ENCODE data around the gene TSC22D2.

The TSC22D2 gene

GRCh38 chr3:150372320-150372719 lies 35.8 kb upstream of the TSC22D2 start:
- WGBS, 2 experiments (ENCODE audit: insufficient coverage in 2 of 2): 100% methylated on average over 1 of the region's 2 CpGs; no CpG with 5 or more reads in 1 of the 2 experiments
- H3K9me3 ChIP-seq (ENCODE audit: control insufficient read depth, low read length): no peaks in the 10 kb centered on the region
- peaks cover 33% of the 10 kb centered on the region for H3K4me1 ChIP-seq (ENCODE audit: control insufficient read depth, insufficient read depth, low read length, poor library complexity, severe bottlenecking)
- no peaks in the 10 kb centered on the region for H3K36me3 ChIP-seq (ENCODE audit: control insufficient read depth, insufficient read depth, low read length)
- H3K4me3 ChIP-seq (ENCODE audit: extremely low read depth, insufficient read depth, low read length, poor library complexity, severe bottlenecking): no peak overlapping the region
- H3K27ac ChIP-seq (ENCODE audit: low read depth, low read length, severe bottlenecking): peak overlapping the region; percentile 95

- H3K27ac ChIP-seq (ENCODE audit: low read depth, low read length, severe bottlenecking): peak overlapping the region; percentile 95
Observed at GRCh38 chr3:150372722-150373121, 35.4 kb upstream of the TSC22D2 start.

GRCh38 chr3:150373234-150373875 lies 34.7 kb upstream of the TSC22D2 start:
- no peak overlapping the region for H3K4me3 ChIP-seq (ENCODE audit: extremely low read depth, insufficient read depth, low read length, poor library complexity, severe bottlenecking)
- H3K9me3 ChIP-seq (ENCODE audit: control insufficient read depth, low read length): no peaks in the 10 kb centered on the region
- no peak overlapping the region for H3K27ac ChIP-seq (ENCODE audit: low read depth, low read length, severe bottlenecking)
- no CpG with 5 or more reads among the region's 4 CpGs for WGBS, 2 experiments (ENCODE audit: insufficient coverage in 2 of 2)
- H3K36me3 ChIP-seq (ENCODE audit: control insufficient read depth, insufficient read depth, low read length): no peaks in the 10 kb centered on the region
- peaks cover 33% of the 10 kb centered on the region for H3K4me1 ChIP-seq (ENCODE audit: control insufficient read depth, insufficient read depth, low read length, poor library complexity, severe bottlenecking)

More at GRCh38 chr3:150372722-150373121, 35.4 kb upstream of the TSC22D2 start:
- Histone ChIP-seq H3K4me3 (ENCODE audit: extremely low read depth, insufficient read depth, low read length, poor library complexity, severe bottlenecking) (no peak overlapping the region), H3K4me1 (ENCODE audit: control insufficient read depth, insufficient read depth, low read length, poor library complexity, severe bottlenecking) (peaks cover 33% of the 10 kb centered on the region), H3K9me3 (ENCODE audit: control insufficient read depth, low read length) (no peaks in the 10 kb centered on the region), H3K36me3 (ENCODE audit: control insufficient read depth, insufficient read depth, low read length) (no peaks in the 10 kb centered on the region)
- WGBS, 2 experiments (ENCODE audit: insufficient coverage in 2 of 2): 63 to 80% methylated on average over 1 of the region's 1 CpG

- Histone ChIP-seq H3K9me3 (ENCODE audit: control insufficient read depth, low read length) (no peaks in the 10 kb centered on the region), H3K4me3 (ENCODE audit: extremely low read depth, insufficient read depth, low read length, poor library complexity, severe bottlenecking) (no peak overlapping the region), H3K4me1 (ENCODE audit: control insufficient read depth, insufficient read depth, low read length, poor library complexity, severe bottlenecking) (peaks cover 27% of the 10 kb centered on the region), H3K27ac (ENCODE audit: low read depth, low read length, severe bottlenecking) (no peak overlapping the region), H3K36me3 (ENCODE audit: control insufficient read depth, insufficient read depth, low read length) (no peaks in the 10 kb centered on the region)
Observed at GRCh38 chr3:150374975-150375374, 33.1 kb upstream of the TSC22D2 start.

- WGBS, 2 experiments (ENCODE audit: insufficient coverage in 2 of 2): 87 to 89% methylated on average over 2 to 3 of the region's 3 CpGs
- Histone ChIP-seq H3K36me3 (ENCODE audit: control insufficient read depth, insufficient read depth, low read length) (no peaks in the 10 kb centered on the region), H3K9me3 (ENCODE audit: control insufficient read depth, low read length) (no peaks in the 10 kb centered on the region), H3K4me3 (ENCODE audit: extremely low read depth, insufficient read depth, low read length, poor library complexity, severe bottlenecking) (no peak overlapping the region), H3K4me1 (ENCODE audit: control insufficient read depth, insufficient read depth, low read length, poor library complexity, severe bottlenecking) (peaks cover 16% of the 10 kb centered on the region), H3K27ac (ENCODE audit: low read depth, low read length, severe bottlenecking) (no peak overlapping the region)
Observed at GRCh38 chr3:150376001-150376848, 31.9 kb upstream of the TSC22D2 start.

GRCh38 chr3:150377601-150378300 lies 30.3 kb upstream of the TSC22D2 start:
- Histone ChIP-seq H3K4me3 (ENCODE audit: extremely low read depth, insufficient read depth, low read length, poor library complexity, severe bottlenecking) (no peak overlapping the region), H3K9me3 (ENCODE audit: control insufficient read depth, low read length) (no peaks in the 10 kb centered on the region), H3K27ac (ENCODE audit: low read depth, low read length, severe bottlenecking) (no peak overlapping the region), H3K4me1 (ENCODE audit: control insufficient read depth, insufficient read depth, low read length, poor library complexity, severe bottlenecking) (peaks cover 4% of the 10 kb centered on the region), H3K36me3 (ENCODE audit: control insufficient read depth, insufficient read depth, low read length) (no peaks in the 10 kb centered on the region)
- WGBS, 2 experiments (ENCODE audit: insufficient coverage in 2 of 2): 82 to 100% methylated on average over 1 of the region's 1 CpG

- 98% methylated on average over 3 to 5 of the region's 6 CpGs for WGBS, 2 experiments (ENCODE audit: insufficient coverage in 2 of 2)
- no peaks in the 10 kb centered on the region for H3K9me3 ChIP-seq (ENCODE audit: control insufficient read depth, low read length)
- no peak overlapping the region for H3K27ac ChIP-seq (ENCODE audit: low read depth, low read length, severe bottlenecking)
- no peak overlapping the region for H3K4me3 ChIP-seq (ENCODE audit: extremely low read depth, insufficient read depth, low read length, poor library complexity, severe bottlenecking)
- H3K36me3 ChIP-seq (ENCODE audit: control insufficient read depth, insufficient read depth, low read length): no peaks in the 10 kb centered on the region
- peaks cover 4% of the 10 kb centered on the region for H3K4me1 ChIP-seq (ENCODE audit: control insufficient read depth, insufficient read depth, low read length, poor library complexity, severe bottlenecking)
Observed at GRCh38 chr3:150378301-150378748, 29.8 kb upstream of the TSC22D2 start.

- 100% methylated on average over 1 of the region's 1 CpG for WGBS, 2 experiments (ENCODE audit: insufficient coverage in 2 of 2)
- H3K4me1 ChIP-seq (ENCODE audit: control insufficient read depth, insufficient read depth, low read length, poor library complexity, severe bottlenecking): peaks cover 4% of the 10 kb centered on the region
- no peak overlapping the region for H3K27ac ChIP-seq (ENCODE audit: low read depth, low read length, severe bottlenecking)
- no peaks in the 10 kb centered on the region for H3K9me3 ChIP-seq (ENCODE audit: control insufficient read depth, low read length)
- no peak overlapping the region for H3K4me3 ChIP-seq (ENCODE audit: extremely low read depth, insufficient read depth, low read length, poor library complexity, severe bottlenecking)
- no peaks in the 10 kb centered on the region for H3K36me3 ChIP-seq (ENCODE audit: control insufficient read depth, insufficient read depth, low read length)
Observed at GRCh38 chr3:150379469-150379868, 28.6 kb upstream of the TSC22D2 start.

GRCh38 chr3:150384296-150385212 lies 23.5 kb upstream of the TSC22D2 start:
- Histone ChIP-seq H3K9me3 (ENCODE audit: control insufficient read depth, low read length) (no peaks in the 10 kb centered on the region), H3K4me1 (ENCODE audit: control insufficient read depth, insufficient read depth, low read length, poor library complexity, severe bottlenecking) (peaks cover 11% of the 10 kb centered on the region), H3K4me3 (ENCODE audit: extremely low read depth, insufficient read depth, low read length, poor library complexity, severe bottlenecking) (no peak overlapping the region), H3K27ac (ENCODE audit: low read depth, low read length, severe bottlenecking) (peak overlapping the region; percentile 75), H3K36me3 (ENCODE audit: control insufficient read depth, insufficient read depth, low read length) (no peaks in the 10 kb centered on the region)
- 43 to 58% methylated on average over 8 to 10 of the region's 17 CpGs for WGBS, 2 experiments (ENCODE audit: insufficient coverage in 2 of 2)

Data from mesodermal cell (in vitro differentiated cells).